Measurements from ENCODE around the gene CPTP.
A peak's percentile ranks its signal among the peaks of the same experiment; 100 is the strongest.
"Not testable (repeated sequence)": the region's sequence is repeated elsewhere in the genome, so short reads cannot be mapped to it uniquely, and the experiment has no call there.

The CPTP gene

GRCh38 chr1:1367315-1367714 lies 42.7 kb downstream of the CPTP start:
- Histone ChIP-seq H3K27ac (no peak overlapping the region), H3K4me3 (IDR thresholded peaks at IDR 0.05; ENCODE audit: insufficient read depth, low read depth, low read length) (no peak overlapping the region), H2AFZ (ENCODE audit: low read depth) (no peak overlapping the region), H3K36me3 (ENCODE audit: insufficient read depth) (no peaks in the 10 kb centered on the region), H3K4me1 (ENCODE audit: low read depth, poor library complexity, severe bottlenecking) (peaks cover 25% of the 10 kb centered on the region), H3K27me3 (ENCODE audit: insufficient read depth, low read depth) (peaks cover under 1% of the 10 kb centered on the region; the same call in 1 of the 2 replicates), H3K4me2 (no peak overlapping the region), H4K20me1 (ENCODE audit: insufficient read depth) (no peaks in the 10 kb centered on the region), H3K9ac (no peak overlapping the region), H3K79me2 (ENCODE audit: insufficient read depth, low read depth) (no peaks in the 10 kb centered on the region; the same call in 1 of the 2 replicates)
- TF ChIP-seq CTCF (conservative IDR thresholded peaks at IDR 0.05; ENCODE audit: low read depth, low read length), result no peak

- not testable (repeated sequence) for H2AFZ ChIP-seq (ENCODE audit: low read depth); H3K27me3 ChIP-seq (ENCODE audit: insufficient read depth, low read depth); H3K9ac ChIP-seq; H3K4me3 ChIP-seq (IDR thresholded peaks at IDR 0.05; ENCODE audit: insufficient read depth, low read depth, low read length); H3K36me3 ChIP-seq (ENCODE audit: insufficient read depth); H3K27ac ChIP-seq; H3K4me2 ChIP-seq; H4K20me1 ChIP-seq (ENCODE audit: insufficient read depth)
- Histone ChIP-seq H3K79me2 (ENCODE audit: insufficient read depth, low read depth) (peaks cover 25% of the 10 kb centered on the region), H3K4me1 (ENCODE audit: low read depth, poor library complexity, severe bottlenecking) (peaks cover 42% of the 10 kb centered on the region)
Measured at GRCh38 chr1:1370094-1370493, 45.5 kb downstream of the CPTP start.

- Histone ChIP-seq H3K27me3 (ENCODE audit: insufficient read depth, low read depth) (no peaks in the 10 kb centered on the region), H3K4me3 (IDR thresholded peaks at IDR 0.05; ENCODE audit: insufficient read depth, low read depth, low read length) (no peak overlapping the region), H2AFZ (ENCODE audit: low read depth) (no peak overlapping the region), H3K79me2 (ENCODE audit: insufficient read depth, low read depth) (peaks cover 25% of the 10 kb centered on the region), H3K4me1 (ENCODE audit: low read depth, poor library complexity, severe bottlenecking) (peaks cover 42% of the 10 kb centered on the region), H3K27ac (no peak overlapping the region), H3K36me3 (ENCODE audit: insufficient read depth) (no peaks in the 10 kb centered on the region), H4K20me1 (ENCODE audit: insufficient read depth) (no peaks in the 10 kb centered on the region), H3K9ac (no peak overlapping the region), H3K4me2 (peak overlapping the region; percentile 99)
- TF ChIP-seq CTCF (conservative IDR thresholded peaks at IDR 0.05; ENCODE audit: low read depth, low read length), result no peak
Measured at GRCh38 chr1:1370771-1371300, 46.2 kb downstream of the CPTP start.

- peak overlapping the region; percentile 11; the same call in 1 of the 2 replicates for H3K27ac ChIP-seq
- peaks cover 25% of the 10 kb centered on the region for H3K79me2 ChIP-seq (ENCODE audit: insufficient read depth, low read depth)
- peak overlapping the region; percentile 99 for H3K4me2 ChIP-seq
- H4K20me1 ChIP-seq (ENCODE audit: insufficient read depth), result no peaks in the 10 kb centered on the region
- no peaks in the 10 kb centered on the region for H3K27me3 ChIP-seq (ENCODE audit: insufficient read depth, low read depth)
- no peaks in the 10 kb centered on the region for H3K36me3 ChIP-seq (ENCODE audit: insufficient read depth)
- TF ChIP-seq CTCF (conservative IDR thresholded peaks at IDR 0.05; ENCODE audit: low read depth, low read length), result no peak
- H2AFZ ChIP-seq (ENCODE audit: low read depth), result no peak overlapping the region
- peaks cover 42% of the 10 kb centered on the region for H3K4me1 ChIP-seq (ENCODE audit: low read depth, poor library complexity, severe bottlenecking)
- H3K4me3 ChIP-seq (IDR thresholded peaks at IDR 0.05; ENCODE audit: insufficient read depth, low read depth, low read length), result peak overlapping the region; percentile 54
- H3K9ac ChIP-seq, result no peak overlapping the region
Measured at GRCh38 chr1:1371364-1371745, 46.8 kb downstream of the CPTP start.

All from KMS-11 (cell line).